Measurements from ENCODE around the gene LURAP1L.

Gene LURAP1L

DNA sequence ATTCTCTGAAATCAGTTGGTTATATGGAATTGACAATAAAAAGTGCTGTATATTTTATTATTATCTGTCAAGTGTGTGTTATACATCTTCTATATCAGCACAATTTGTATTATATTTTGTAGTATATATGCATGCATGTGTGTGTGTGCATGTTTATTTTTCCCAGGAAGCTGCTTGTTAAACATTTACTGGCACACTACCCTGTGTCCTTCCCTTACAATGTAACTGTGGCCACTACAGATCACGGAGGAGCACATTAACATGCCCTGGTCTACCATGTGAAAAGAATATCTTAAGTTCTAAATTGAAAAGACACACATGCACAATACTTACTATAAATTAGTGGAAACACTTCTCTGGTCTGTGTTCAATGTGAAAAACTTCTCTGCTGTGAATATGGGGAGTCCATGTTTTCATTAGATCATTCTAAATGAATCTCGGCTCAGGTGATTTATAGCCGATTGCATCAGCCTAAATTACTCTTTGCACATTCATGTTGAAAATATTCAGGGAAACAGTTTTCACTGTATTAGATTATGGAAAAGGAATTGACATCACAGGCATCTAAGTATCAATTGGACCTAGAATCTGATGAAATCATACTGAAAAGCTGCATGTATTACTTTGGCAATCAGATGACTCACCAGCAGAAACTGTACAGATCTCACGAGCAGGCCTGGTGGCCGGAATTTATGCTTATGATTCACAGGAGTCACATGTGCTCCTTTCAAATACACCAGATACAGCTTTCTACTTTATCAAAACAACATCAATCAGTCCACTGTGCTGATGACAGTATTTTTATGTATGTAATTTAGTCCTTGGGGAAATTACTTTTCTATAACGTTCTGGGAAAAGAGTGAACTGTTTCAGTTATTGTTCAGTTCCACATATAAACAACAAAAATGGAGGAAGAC lies 39.4 kb downstream of the LURAP1L start:
- peak; percentile 34 to 37 for DNase-seq

DNA sequence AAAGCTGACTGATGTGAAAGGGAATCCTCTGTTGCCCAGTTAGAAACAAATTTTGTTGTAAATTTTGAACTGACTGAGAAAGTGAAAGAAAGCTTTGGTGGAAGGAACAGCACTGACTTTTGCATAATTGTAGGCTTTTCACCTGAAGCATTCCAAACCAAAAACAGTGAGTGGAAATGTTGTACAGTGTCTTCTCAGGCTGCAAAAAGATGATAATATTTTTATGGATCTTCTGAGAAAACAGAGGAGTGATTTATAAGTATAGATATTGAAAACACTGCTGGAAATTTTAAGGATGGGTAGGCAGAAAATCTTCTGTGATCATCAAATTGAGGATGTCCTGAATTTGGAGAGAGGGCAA lies 40.0 kb downstream of the LURAP1L start:
- DNase-seq, result no peak

DNA sequence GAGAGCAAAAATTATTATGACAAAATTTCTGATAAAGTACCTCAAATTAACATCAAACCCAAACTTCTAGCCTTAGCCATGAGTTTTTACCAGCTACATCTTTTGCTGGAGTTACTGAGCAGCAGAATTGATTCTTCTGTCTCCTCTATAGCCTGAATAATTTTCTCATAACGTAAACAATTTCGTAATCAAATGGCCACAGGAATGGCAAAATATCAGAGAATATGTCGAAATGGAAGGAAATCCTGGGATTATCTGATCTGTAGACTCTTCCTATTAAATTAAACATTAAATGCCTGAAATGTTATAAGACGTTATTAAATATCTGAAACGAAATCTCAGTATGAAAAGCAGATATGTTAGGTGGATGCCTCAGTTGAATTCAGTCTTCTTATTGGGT lies 41.1 kb downstream of the LURAP1L start:
- DNase-seq, result no peak

DNA sequence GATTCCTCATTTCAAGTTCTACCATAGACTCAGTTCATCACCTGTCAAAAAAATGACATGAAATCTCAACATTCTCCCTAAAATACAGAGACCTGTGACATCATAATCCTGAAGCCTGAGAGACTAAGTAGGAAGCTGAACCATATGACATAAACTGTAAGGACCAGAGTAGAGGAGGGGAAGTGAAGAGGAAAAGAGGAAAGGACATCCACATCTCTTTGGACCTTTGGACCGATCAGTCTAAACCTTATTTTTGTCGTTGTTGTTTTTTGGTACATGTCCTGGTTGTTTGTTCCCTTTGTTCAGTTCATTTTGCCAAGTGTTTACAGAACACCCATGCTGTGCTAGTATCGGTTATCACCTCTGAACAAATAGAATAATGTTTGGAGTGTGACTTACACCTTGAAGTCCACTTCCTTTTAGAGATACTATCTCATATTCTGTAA lies 41.9 kb downstream of the LURAP1L start:
- no peak for DNase-seq

DNA sequence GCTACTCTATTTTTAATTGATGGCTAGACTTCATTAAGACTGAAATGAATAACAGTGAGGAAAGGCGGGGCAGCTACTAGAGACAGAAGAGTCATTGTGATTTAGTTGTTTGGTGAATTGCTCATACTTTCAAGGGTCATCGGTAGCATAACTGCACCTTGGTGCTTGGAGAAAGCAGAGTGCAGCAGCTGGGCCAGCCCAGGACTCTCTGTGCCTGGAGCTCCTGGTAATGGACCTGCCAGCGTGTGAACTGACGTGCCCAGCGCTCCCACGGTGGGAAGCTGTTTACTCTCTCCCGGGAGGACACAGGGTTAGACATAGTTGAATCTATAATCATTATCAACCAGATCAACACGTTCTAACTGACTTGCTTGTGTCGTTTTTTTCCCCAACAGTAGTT lies 42.9 kb downstream of the LURAP1L start:
- no peak for DNase-seq

DNA sequence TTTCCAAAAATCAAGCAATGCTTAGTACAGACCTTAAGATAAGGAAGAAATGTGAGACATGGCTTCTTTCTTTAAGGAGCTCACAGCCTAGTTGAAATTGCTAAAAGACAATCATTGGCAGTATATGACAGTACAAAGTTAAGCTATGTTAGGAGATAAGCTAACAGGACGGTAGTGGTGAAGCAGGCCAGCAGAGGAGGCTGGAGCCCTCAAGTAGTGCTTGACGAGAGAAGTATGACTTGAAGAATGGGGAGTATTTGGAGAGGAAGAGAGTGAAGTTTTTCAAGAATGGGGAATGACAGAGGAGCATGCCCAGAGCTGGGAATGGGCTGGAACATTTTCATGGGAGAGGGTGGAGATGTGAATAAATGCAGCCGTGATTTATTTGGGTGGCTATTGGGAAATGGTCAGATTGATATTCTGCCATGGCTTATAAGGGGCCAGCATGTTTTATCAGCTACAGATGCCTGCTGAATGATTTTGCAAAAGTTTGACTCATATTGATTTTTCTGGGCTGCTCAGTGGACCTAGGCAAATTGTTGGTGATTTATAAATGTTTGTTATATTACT lies 43.7 kb downstream of the LURAP1L start:
- DNase-seq, result no peak

DNA sequence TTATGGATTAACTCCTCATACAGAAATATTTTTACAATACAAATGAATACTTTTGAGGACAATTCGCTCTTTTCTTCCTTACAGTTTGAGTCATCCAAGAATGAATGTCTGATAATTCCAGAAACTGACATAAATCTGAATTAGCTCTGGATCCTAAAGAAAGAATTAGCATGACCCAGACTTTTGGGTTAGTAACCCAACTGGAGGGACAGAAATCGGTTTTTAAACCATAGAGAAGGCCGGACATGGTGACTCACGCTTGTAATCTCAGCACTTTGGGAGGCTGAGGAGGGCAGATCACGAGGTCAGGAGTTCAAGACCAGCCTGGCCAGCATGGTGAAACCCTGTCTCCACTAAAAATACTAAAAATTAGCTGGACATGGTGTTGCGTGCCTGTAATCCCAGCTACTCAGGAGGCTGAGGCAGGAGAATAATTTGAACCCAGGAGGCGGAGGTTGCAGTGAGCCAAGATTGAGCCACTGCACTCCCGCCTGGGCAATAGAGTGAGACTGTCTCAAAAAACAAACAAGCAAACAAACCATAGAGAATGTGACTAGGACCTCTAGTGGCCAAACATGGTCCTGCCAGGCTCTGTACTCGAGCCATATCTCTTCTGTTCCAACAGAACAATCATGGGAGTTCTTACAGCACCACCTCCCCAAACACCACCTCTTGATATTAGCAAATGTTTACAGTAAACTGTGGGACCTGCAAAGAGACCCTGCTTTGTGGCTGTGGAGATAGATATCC lies 44.8 kb downstream of the LURAP1L start:
- peak; percentile 7 to 29 for DNase-seq

DNA sequence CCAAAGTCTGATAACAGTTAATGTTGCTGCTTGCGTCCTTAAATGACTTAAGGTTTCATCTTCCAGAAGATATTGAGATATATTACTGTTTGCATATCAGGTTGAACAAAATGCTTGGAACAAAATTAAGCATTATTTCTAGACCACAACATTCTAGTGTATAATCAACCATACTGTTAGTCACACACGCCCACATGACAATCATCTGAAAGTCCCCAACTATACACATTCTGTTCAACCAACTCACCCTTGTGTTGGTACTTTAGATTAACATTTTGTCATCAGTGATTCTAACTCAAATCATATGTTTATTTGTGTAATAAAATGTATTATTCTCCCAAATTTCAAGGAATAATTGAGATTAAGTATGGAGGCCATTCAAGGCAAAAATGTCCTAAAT lies 47.3 kb downstream of the LURAP1L start:
- DNase-seq, result no peak

DNA sequence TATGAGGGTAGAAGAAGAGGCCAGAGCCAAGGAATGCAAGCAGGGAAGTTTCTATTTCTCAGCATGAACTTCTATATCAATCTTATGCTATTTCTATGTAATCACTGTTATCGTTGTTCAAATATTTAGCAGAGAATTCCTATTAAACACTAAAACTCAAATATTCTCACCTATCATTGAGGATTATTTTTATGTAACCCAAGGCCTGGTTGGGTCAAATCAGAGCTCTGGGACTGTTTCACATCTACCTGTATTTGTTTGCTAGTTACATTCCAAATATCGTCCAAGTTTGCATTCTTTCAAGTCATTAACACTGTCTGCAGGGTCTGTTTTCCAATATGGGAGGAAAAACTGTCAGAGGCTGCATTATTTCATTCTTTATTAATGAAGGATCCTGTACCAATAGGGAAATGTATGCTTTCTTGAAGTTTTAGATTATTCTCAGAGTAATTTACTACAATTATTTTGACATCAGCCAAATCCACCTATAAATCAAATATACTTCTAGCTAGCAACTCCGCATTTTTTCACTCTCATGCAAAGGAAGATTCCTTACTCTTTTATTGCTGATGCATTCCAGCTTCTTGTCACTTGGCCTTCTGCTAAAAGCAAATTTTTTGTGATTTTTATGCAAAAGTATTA lies 52.2 kb downstream of the LURAP1L start:
- DNase-seq, result no peak

DNA sequence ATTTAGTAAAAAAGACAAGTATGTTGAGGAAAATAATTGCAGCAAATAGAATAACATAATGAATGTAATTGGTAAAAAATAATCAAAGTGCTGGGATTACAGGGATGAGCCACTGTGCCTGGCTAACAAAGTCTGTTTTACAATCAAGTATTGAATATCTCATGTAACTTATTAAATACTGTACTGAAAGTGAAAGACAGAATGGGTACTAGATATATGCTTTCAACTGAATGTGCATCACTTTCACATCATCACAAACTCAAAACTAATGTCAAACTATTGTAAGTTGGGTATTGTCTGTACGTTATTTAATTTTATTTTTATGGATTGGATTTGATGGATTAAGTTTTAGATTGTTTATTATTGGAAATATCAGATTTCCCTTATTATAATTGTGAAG lies 58.9 kb downstream of the LURAP1L start:
- no peak for DNase-seq

DNA sequence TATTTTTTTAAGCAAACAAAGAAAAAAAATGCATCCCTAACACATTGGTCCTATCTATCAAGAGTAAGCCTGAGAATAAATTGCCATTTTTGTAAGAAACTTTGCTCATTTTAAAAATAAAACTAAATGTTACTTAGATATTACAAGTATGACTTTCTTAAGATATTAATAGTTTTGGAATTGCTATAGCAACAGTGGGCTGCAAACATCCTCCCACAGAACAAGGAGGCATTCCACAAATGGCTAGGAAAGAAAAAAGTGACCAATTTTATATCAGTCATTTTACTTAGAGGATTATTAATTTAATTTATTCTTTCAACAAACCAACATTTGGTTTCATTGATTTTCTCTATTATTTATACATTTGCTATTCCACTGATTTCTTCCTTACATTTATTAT lies 63.7 kb downstream of the LURAP1L start:
- no peak for DNase-seq

DNA sequence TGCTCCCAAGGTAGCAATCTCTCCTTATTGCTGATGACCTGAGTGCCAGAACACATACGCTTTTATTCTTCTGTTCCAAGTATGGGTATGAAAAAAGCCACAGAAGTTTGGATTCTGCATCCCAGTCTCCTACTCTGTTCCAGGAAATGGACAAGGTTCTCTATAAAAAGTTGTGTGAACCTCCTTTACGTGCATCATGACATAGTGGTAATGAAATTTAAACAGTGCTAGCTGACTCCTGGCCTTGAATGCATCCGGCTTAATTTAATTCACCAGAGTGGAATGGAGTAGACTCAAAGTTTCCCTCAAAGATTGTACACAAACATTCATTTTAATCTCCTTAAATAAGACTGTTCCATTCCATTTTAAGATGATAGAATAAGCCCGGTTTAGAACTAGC lies 68.9 kb downstream of the LURAP1L start:
- DNase-seq, result no peak

DNA sequence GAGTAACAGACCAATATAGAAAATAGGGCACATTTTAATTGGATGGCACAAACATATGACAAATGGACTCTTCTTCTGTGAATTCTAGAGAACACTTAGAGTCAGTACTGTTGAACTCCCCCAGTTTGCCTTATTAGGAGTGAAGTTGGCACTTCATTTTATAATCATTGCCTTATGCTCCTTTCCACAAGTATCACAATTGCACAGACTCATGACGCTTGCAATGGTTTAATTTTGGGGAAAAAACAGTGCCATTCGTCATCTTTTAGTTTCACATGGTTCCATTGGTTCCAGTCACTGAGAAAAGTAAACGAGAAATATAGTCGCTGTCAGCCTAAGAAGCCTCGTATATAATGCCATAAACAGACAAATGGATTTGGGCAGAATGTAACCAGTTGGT lies 71.2 kb downstream of the LURAP1L start:
- DNase-seq, result no peak

DNA sequence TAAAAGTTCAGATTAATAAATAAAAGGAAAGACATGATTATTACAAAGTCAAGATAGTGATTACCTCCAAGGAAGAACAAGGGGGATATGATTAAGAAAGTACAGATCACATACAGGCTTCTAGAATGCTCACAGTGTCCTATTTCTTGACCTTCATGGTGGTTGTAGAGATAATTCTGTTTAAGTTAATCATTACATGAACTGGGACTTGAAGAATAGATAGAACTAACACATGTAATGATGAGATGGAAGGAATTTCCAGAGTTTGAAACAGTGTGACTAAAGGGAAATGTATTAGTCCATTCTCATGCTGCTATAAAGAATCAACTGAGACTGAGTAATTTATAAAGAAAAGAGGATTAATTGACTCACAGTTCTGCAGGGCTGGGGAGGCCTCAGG lies 72.7 kb downstream of the LURAP1L start:
- DNase-seq, result no peak

DNA sequence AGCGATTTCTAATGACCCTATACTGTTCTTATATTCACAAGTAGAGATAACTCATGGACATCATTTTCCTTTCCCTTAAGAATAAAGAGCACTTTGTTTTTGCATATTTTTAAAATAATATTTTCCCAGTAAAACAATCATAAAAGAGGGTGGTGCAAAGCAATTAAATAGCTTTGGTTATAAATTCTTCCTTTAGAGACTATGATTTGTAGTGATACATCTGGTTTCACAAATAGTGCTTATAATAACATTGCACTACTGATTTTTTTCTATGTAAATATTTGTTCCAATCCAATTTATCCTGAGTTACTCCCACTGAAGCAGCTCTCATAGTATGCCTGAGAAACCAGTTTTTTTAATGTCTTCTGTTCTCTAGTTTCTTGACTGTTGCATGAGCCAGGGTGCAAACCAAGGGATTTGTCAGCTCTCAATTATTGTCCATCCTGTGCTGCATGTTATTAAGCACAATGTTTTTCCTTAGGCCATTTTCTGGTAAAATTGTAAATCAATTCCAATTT lies 74.7 kb downstream of the LURAP1L start:
- DNase-seq, result no peak

DNA sequence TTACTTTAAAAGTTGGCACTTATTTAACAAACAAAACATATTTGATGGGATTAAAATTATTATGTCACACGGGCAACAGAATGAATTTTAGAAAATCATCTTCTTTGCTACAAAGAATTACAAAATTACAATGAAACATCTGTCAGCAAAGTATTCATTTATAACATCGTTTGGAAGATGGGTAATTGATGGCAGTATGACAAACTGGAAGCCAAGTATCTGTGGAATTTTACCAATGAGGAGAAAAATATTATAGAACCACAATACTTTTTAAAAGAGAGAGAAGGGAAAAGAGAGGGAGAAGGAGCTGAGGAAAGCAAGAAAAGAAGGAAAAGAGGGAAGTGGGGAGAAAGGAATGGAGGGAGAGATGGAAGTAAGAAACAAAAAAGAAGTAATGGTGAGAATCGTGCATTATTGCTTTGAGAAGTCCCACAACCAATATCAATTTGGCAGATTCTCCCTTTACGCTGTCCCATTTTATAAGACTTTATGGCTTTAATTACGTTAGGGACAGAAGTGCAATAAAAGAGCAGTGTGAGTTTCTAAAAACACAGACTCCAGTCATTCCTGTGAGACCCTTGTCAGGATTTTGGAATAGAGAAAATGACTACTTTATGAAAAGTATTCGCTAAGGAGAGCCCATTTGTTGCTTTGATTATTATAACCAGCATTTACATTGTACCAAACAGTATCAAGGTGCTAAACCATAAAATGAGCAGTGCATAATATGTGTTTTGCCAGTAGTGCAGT lies 76.7 kb downstream of the LURAP1L start:
- no peak for DNase-seq

DNA sequence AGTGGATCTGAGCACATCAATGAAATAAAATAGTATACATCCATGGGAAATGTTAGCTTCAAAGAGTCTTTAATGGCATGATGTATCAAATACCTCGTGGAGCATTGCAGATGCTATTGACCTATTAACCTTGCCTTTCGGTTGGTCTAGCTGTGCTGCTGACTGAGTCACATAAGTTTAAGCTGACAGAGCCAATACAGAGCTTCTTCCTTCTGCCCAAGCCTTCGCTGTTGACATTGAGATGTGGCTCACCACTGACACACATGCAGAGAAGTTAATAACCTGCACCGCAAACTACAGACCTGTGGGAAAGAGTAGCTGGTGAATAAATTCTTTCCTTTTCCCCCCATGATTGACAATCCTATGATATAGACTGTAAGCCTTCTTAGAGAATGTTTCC lies 78.2 kb downstream of the LURAP1L start:
- DNase-seq, result no peak

DNA sequence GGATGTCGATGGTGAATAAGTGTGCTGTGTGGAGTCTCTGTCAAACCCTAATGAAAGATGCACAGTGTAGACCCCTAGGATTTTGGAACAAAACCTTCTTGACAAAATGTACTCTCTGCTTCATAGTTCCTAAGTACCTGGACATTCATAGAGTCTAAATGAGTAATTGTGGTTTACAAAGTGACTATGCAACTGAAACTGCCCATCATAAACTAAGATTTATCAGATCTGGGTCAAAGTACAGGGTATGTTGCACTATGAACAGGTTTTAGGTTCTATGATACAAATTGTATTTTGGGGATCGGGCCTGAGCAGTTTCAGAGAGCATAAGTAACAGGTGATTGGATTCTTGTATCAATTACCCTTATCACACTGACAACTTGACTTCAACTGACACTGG lies 79.4 kb downstream of the LURAP1L start:
- no peak for DNase-seq

DNA sequence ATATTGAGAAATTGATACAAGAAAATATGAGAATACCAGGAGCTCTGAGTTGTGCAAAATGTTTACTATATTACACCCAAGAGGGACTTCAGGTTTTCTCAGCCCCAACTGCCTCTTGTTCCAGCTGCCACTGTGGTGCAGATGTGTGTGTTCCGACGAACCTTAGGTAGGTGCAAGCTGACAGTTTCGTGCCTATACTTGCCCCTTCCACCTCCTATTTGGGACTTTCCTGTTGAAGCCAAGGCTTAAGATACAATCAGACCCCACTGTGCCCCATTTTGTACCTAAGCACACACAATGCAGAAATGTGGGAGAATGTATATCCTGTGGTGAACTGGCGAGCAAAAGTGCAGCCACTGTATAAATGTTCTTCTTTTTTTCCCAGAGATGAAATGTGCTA lies 80.2 kb downstream of the LURAP1L start:
- no peak for DNase-seq

DNA sequence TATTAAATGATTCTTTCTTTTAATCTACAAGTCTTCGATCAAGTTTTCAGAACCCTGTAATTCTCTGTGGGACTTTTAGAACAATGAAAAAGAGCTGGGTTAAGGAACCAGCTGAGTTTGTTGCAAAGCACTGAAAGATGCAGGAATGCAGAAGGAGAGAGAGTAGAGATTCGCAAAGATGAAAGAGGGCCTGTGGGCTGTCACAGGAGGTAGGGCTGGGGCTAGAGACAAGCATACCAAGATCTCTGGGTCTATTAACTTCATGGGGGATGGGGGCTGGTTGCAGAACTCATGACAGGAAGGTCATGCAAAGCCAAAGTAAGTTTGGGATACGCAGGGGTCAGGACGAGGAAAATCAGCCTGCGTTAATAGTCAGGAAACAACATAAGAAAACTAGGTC lies 81.8 kb downstream of the LURAP1L start:
- DNase-seq, result no peak

DNA sequence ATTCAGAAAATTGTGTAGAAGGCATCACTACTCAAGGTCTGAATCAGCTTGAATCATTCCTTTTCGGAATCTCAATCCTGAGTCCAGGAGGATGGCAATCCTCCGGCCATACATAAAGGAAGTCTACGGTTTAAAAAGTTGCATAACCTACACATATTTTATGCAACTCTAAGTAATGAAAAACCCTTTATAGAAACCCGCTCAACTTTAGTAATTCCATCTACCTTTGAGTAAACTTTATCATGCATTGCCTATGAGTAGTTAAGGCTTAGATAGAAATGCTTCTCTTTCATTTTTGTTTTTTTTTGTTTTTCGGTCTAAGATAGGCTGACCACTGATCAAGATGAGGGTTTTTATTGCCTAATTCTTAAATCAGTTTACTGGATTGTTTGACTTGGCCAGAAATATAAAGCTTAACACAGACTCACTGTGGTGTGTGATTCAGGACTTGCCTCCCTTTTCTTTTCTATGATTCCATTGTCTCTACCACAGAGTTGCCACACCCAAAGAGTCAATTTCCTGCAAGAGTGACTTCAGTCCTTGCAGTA lies 85.0 kb downstream of the LURAP1L start:
- no peak for DNase-seq

DNA sequence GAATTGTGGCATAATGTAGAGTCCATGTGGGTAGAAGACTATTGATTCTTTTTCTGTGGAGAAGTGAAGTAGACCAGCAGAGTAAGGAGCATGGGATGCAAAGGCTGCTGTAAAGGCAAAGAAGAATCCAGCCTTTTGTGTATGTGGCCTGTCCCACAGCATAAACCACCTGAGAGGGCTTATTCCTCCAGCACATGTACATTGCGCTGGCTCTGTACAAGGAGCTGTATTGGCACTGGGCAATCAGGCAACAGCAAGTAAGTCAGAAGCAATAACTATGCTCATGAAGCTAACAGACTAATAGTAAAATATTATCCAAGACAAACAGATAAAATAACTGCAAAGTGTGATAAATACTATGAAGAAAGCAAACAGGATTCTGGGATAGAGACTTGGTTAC lies 86.2 kb downstream of the LURAP1L start:
- DNase-seq, result no peak

All from inflammatory macrophage (primary cell).